Omental fat pad (tissue), 4 donors: ENCODE results near the gene MAN1B1. TPM values are rescaled to one million over a fixed set of nuclear protein-coding genes. Genes with fewer than 3 reads are reported as not detected.

ENCODE experiments used
- ATAC-seq: fragments of 150-250 bp; one replicate; pipeline ENCODE4 v1.9.1; 2016; ENCODE audit warnings: mild to moderate bottlenecking, moderate library complexity; ENCODE audit not compliant: low FRiP score
- DNase-seq: peaks from one replicate; pipeline ENCODE4 v3.0.0-alpha.2; 2019; ENCODE audit warnings: low spot score
- CTCF ChIP-seq, 3 donors: fragments of 450-650 bp; IDR thresholded peaks; one replicate each; pipeline ENCODE4 v1.5.1; 2016 to 2017; ENCODE audit warnings: antibody characterized with exemption in 3 of 3, mild to moderate bottlenecking in 3 of 3, moderate library complexity in 2 of 3
- total RNA-seq, 4 donors: library from RNA; depleted of rRNA; stranded (reverse); fragments of >200 nt; gene quantifications; one replicate each; pipeline ENCODE4 v1.1.0, GENCODE V29; 2016

Gene MAN1B1
- total RNA-seq, 4 donors from 2014 or later, result 30.2 to 39.9 (median 33.9) TPM

- ATAC-seq, result no peak
- DNase-seq, result no peak
These were observed 62.6 kb downstream of the MAN1B1 start for GRCh38 chr9:137149363-137149762.

DNA sequence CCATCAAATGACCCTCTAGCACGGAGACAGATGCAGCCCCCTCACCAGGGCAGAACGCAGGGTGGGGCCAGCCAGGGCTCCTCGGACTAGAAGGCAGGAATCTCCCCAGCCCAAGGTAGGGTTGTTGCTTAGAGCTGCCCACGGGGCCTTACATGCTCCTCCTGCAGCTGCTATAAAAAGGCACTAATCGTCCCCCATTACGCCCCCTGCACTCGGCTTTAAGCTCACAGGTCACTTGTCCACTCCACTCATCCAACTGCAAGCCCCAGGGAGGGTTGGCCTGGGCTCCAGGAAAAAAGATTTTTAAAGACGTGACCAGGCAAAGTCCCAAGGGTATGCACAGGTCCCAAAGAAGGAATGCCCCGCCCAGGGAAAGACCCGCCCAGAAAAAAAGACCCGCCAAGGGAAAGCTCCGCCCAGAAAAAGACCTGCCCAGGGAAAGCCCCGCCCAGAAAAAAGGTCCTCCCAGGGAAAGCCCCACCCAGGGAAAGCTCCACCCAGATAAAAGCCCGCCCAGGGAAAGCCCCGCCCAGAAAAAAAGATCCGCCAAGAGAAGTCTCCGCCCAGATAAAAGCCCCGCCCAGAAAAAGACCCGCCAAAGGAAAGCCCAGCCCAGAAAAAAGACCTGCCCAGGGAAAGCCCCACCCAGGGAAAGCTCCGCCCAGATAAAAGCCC, 63.3 kb downstream of the MAN1B1 start:
- DNase-seq (no peak), ATAC-seq (no peak)
- no peak for TF ChIP-seq CTCF (IDR thresholded peaks at IDR 0.05)

More at GRCh38 chr9:137149363-137149762, 62.6 kb downstream of the MAN1B1 start:
- TF ChIP-seq CTCF (IDR thresholded peaks at IDR 0.05), result no peak

DNA sequence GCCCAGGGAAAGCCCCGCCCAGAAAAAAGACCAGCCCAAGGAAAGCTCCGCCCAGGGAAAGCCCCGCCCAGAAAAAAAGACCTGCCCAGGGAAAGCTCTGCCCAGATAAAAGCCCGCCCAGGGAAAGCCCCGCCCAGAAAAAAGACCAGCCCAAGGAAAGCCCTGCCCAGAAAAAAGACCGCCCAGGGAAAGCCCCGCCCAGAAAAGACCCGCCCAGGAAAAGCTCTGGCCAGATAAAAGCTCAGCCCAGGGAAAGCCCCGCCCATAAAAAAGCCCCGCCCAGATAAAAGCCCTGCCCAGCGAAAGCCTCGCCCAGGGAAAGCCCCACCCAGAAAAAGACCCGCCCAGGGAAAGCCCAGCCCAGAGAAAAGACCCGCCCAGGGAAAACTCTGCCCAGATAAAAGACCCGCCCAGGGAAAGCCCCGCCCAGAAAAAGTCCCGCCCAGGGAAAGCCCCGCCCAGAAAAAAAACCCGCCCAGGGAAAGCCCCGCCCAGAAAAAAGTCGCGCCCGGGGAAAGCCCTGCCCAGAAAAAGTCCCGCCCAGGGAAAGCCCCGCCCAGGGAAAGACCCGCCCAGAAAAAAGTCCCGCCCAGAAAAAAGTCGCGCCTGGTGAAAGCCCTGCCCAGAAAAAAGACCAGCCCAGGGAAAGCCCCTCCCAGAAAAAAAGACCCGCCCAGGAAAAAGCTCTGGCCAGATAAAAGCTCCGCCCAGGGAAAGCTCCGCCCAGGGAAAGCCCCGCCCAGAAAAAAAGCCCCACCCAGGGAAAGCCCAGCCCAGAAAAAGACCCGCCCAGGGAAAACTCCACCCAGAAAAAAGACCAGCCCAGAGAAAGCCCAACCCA, 64.1 kb downstream of the MAN1B1 start:
- ATAC-seq (no peak), DNase-seq (no peak)
- TF ChIP-seq CTCF (IDR thresholded peaks at IDR 0.05), result no peak

- no peak for DNase-seq
- no peak for ATAC-seq
- TF ChIP-seq CTCF (IDR thresholded peaks at IDR 0.05), result no peak
These were observed 66.1 kb downstream of the MAN1B1 start for GRCh38 chr9:137152844-137153405.

DNA sequence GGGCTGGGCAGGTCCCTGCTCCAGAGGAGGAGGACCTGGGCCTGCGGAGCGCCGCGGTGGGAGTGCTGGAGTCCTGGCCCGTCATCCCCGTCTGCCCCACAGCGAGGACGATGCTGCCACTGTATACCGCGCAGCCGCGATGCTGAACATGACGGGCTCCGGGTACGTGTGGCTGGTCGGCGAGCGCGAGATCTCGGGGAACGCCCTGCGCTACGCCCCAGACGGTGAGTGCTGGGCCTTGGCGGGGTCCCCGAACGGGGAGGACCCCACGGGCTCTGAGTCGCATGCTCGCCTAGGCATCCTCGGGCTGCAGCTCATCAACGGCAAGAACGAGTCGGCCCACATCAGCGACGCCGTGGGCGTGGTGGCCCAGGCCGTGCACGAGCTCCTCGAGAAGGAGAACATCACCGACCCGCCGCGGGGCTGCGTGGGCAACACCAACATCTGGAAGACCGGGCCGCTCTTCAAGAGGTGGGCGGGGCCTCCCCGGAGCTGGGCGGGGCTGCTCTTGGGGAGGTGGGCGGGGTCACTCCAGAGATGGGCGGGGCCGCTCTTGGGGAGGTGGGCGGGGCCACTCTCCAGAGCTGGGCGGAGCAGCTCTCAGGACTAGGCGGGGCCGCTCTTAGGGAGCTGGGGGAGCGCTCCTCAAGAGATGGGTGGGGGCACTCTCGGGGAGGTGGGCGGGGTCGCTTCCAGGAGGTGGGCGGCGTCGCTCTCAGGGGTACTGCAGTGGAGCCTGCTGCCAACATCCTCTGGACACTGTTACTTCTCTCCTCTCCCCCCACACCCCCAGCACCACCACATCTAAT, 70.0 kb downstream of the MAN1B1 start:
- ATAC-seq, result no peak
- TF ChIP-seq CTCF (IDR thresholded peaks at IDR 0.05), result no peak
- no peak for DNase-seq

GRCh38 chr9:137157618-137158415, 71.0 kb downstream of the MAN1B1 start:
- TF ChIP-seq CTCF (IDR thresholded peaks at IDR 0.05), result no peak
- DNase-seq (no peak), ATAC-seq (no peak)
